ENCODE data around the gene NAV3.

- TF ChIP-seq, protein P1, sequence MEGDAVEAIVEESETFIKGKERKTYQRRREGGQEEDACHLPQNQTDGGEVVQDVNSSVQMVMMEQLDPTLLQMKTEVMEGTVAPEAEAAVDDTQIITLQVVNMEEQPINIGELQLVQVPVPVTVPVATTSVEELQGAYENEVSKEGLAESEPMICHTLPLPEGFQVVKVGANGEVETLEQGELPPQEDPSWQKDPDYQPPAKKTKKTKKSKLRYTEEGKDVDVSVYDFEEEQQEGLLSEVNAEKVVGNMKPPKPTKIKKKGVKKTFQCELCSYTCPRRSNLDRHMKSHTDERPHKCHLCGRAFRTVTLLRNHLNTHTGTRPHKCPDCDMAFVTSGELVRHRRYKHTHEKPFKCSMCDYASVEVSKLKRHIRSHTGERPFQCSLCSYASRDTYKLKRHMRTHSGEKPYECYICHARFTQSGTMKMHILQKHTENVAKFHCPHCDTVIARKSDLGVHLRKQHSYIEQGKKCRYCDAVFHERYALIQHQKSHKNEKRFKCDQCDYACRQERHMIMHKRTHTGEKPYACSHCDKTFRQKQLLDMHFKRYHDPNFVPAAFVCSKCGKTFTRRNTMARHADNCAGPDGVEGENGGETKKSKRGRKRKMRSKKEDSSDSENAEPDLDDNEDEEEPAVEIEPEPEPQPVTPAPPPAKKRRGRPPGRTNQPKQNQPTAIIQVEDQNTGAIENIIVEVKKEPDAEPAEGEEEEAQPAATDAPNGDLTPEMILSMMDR (IDR thresholded peaks at IDR 0.05), result no peak
- no peak for TF ChIP-seq EZH2 (IDR thresholded peaks at IDR 0.05)
Observed at GRCh38 chr12:78002878-78003277, 172.2 kb downstream of the NAV3 start.

Data from neural progenitor cell (in vitro differentiated cells).